ENCODE data around the gene FBXL19. TPM values are rescaled to one million over a fixed set of nuclear protein-coding genes. Genes with fewer than 3 reads are reported as not detected.

FBXL19 gene
- total and polyA plus RNA-seq, 2 of the 13 experiments (the other 11 are each of a cell fraction or from before 2014, with no cell fraction given) = 6.0 to 13.7 TPM

DNA sequence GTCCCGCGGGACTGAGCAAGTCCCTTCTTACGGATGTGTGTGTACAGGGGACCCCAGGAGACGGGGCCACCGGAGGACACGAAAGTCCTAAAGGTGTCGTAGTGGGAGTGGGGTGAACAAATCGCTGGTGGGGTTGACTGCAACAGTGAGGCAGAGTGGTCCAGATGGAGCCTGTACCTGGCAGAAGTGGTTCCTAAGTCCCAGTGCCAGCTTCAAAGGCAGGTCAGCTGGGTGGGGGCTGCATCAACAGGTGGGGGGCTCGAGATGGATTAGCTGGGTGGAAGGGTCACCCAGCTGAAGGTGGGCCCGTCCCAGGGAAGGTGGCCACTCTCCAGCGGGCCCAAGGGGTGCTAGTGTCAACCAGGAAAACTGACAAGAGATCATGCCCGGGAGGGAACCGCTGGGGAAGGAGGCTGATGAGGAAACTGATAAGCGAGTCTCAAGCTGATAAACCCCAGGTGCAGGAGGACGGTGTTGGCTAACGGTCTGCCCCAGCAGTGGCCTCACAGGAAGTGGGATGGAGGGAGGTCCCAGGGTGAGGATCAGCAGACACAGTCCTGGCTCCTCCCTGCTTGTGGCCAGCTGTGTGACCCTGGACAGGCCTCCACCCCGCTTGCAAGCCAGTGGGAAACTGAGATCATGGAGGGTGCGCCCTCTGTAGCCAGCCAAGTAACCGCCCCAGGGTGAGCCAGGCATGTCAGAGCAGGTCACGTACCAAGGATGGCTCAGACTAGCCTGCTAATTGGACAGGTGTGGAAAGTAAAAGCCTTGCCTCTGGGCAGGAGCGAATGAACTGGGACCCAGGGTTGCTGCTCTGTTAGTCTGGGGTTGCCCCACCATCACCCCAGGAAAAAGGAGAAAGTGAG lies 26.5 kb downstream of the FBXL19 start (continued):
- TF ChIP-seq, protein P1, sequence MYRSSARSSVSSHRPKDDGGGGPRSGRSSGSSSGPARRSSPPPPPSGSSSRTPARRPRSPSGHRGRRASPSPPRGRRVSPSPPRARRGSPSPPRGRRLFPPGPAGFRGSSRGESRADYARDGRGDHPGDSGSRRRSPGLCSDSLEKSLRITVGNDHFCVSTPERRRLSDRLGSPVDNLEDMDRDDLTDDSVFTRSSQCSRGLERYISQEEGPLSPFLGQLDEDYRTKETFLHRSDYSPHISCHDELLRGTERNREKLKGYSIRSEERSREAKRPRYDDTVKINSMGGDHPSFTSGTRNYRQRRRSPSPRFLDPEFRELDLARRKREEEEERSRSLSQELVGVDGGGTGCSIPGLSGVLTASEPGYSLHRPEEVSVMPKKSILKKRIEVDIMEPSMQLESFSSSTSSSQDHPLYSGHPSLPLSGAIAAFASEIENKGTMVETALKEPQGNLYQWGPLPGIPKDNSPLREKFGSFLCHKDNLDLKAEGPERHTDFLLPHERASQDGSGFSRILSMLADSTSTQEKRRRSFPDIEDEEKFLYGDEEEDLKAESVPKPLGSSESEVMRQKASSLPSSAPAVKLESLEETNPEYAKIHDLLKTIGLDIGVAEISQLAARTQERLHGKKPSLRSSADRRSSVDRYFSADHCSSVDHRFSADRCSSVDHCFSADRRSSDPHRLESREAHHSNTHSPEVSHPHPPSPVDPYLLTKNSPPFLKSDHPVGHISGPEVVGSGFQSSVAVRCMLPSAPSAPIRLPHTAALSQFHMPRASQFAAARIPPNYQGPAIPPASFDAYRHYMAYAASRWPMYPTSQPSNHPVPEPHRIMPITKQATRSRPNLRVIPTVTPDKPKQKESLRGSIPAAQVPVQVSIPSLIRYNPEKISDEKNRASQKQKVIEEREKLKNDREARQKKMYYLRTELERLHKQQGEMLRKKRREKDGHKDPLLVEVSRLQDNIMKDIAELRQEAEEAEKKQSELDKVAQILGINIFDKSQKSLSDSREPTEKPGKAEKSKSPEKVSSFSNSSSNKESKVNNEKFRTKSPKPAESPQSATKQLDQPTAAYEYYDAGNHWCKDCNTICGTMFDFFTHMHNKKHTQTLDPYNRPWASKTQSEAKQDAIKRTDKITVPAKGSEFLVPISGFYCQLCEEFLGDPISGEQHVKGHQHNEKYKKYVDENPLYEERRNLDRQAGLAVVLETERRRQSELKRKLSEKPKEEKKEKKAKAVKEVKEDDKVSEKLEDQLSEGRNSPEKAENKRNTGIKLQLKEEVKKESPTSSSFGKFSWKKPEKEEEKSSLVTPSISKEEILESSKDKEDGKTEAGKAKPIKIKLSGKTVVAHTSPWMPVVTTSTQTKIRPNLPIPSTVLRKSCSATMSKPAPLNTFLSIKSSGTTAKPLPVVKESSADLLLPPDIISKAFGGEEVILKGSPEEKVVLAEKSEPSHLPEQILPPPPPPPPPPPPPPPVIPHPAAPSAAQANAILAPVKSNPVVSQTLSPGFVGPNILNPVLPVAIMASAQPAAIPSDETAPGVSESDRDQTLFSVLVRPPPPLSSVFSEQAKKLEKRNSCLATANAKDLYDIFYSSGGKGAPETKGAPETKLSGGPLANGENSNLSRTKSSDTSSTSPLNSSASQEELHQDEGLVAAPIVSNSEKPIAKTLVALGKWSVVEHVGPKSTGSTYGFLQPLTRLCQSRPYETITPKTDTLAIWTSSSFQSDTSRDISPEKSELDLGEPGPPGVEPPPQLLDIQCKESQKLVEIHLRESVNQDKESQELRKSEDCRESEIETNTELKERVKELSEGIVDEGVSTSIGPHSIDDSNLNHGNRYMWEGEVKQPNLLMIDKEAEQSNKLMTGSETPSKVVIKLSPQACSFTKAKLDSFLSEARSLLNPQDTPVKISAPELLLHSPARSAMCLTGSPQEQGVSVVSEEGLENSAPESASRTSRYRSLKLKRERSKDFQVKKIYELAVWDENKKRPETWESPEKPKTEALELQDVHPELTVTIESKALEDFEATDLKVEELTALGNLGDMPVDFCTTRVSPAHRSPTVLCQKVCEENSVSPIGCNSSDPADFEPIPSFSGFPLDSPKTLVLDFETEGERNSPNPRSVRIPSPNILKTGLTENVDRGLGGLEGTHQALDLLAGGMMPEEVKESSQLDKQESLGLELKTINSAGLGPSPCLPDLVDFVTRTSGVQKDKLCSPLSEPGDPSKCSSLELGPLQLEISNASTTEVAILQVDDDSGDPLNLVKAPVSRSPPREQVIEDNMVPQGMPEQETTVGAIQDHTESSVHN (CRISPR knock-in tag; IDR thresholded peaks at IDR 0.05) = peak; percentile 85
- TF ChIP-seq SP5 (CRISPR knock-in tag; IDR thresholded peaks at IDR 0.05; ENCODE audit: borderline replicate concordance, low read depth) (peak; percentile 83), ZNF781 (CRISPR knock-in tag; IDR thresholded peaks at IDR 0.05; ENCODE audit: borderline replicate concordance, not compliant biosample characterization) (no peak), ZNF670 (CRISPR knock-in tag; IDR thresholded peaks at IDR 0.05; ENCODE audit: borderline replicate concordance) (peak; percentile 69; the same call in 1 of the 2 replicates), ZXDC (CRISPR knock-in tag; IDR thresholded peaks at IDR 0.05) (0 out of 2 replicates have a peak, but pooled peaks have one; percentile 57), MEIS1 (CRISPR knock-in tag; IDR thresholded peaks at IDR 0.05; ENCODE audit: borderline replicate concordance) (peak; percentile 96), ZNF124 (CRISPR knock-in tag; IDR thresholded peaks at IDR 0.05) (peak; percentile 98), SNAI1 (CRISPR knock-in tag; IDR thresholded peaks at IDR 0.05; ENCODE audit: borderline replicate concordance) (peak; percentile 54; the same call in 1 of the 2 replicates), HNRNPLL (IDR thresholded peaks at IDR 0.05; ENCODE audit: low read depth, low read length, poor library complexity, severe bottlenecking) (peak; percentile 25), SALL1 (CRISPR knock-in tag; IDR thresholded peaks at IDR 0.05) (peak; percentile 96), CBX5 (CRISPR knock-in tag; IDR thresholded peaks at IDR 0.05; ENCODE audit: borderline replicate concordance) (peak; percentile 74; the same call in 1 of the 2 replicates), ATF7-NPFF (CRISPR knock-in tag; IDR thresholded peaks at IDR 0.05; ENCODE audit: low read depth) (peak; percentile 65; the same call in 1 of the 2 replicates), ZNF598 (CRISPR knock-in tag; IDR thresholded peaks at IDR 0.05; ENCODE audit: borderline replicate concordance) (no peak)
- TF ChIP-seq, protein P2, sequence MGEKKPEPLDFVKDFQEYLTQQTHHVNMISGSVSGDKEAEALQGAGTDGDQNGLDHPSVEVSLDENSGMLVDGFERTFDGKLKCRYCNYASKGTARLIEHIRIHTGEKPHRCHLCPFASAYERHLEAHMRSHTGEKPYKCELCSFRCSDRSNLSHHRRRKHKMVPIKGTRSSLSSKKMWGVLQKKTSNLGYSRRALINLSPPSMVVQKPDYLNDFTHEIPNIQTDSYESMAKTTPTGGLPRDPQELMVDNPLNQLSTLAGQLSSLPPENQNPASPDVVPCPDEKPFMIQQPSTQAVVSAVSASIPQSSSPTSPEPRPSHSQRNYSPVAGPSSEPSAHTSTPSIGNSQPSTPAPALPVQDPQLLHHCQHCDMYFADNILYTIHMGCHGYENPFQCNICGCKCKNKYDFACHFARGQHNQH (CRISPR knock-in tag; IDR thresholded peaks at IDR 0.05) = peak; percentile 96

Data from HepG2 (cell line).